Effector memory CD8-positive, alpha-beta T cell (primary cell): Measurements from ENCODE around the gene FAM120A.

ENCODE experiments used
- ATAC-seq: fragments of 150-1000 bp; cut with Tn5 transposase; replicated peaks from 2 replicates; pipeline ENCODE4 v1.10.0; 2021; ENCODE audit warnings: mild to moderate bottlenecking, moderate library complexity
- DNase-seq, 3 experiments: peaks; one replicate each; pipeline ENCODE4 v3.0.0; 2021
- H3K27ac Mint-ChIP-seq, 2 donors: one replicate each; pipeline ENCODE4 v1.8.0; 2022; ENCODE audit warnings: mild to moderate bottlenecking in 2 of 2, mixed read lengths in 2 of 2, moderate library complexity in 2 of 2
- H3K27me3 Mint-ChIP-seq, 2 donors: one replicate each; pipeline ENCODE4 v1.8.0; 2022; ENCODE audit warnings: mixed read lengths in 2 of 2
- H3K36me3 Mint-ChIP-seq: one replicate; pipeline ENCODE4 v1.8.0; 2022; ENCODE audit warnings: mild to moderate bottlenecking, moderate library complexity, mixed read lengths; ENCODE audit not compliant: insufficient read depth
- H3K4me1 Mint-ChIP-seq, 2 donors: one replicate each; pipeline ENCODE4 v1.8.0; 2022; ENCODE audit warnings: low read depth in 2 of 2, mixed read lengths in 2 of 2
- H3K4me3 Mint-ChIP-seq, 2 donors: one replicate each; pipeline ENCODE4 v1.8.0; 2022; ENCODE audit warnings: mild to moderate bottlenecking in 2 of 2, mixed read lengths in 2 of 2, moderate library complexity in 2 of 2
- H3K9me3 Mint-ChIP-seq, 2 donors: one replicate each; pipeline ENCODE4 v1.8.0; 2022; ENCODE audit warnings: mixed read lengths in 2 of 2

FAM120A gene

GRCh38 chr9:93613791-93614190, 162.3 kb downstream of the FAM120A start:
- peaks cover 7 to 10% of the 10 kb centered on the region in 2 donors for H3K9me3 Mint-ChIP-seq
- H3K27ac Mint-ChIP-seq = no peak overlapping the region
- H3K4me1 Mint-ChIP-seq = peaks cover 14 to 23% of the 10 kb centered on the region in 2 donors
- no peak overlapping the region for H3K4me3 Mint-ChIP-seq
- ATAC-seq (no peak), DNase-seq (no peak)
- no peaks in the 10 kb centered on the region for H3K36me3 Mint-ChIP-seq
- no peaks in the 10 kb centered on the region for H3K27me3 Mint-ChIP-seq

DNA sequence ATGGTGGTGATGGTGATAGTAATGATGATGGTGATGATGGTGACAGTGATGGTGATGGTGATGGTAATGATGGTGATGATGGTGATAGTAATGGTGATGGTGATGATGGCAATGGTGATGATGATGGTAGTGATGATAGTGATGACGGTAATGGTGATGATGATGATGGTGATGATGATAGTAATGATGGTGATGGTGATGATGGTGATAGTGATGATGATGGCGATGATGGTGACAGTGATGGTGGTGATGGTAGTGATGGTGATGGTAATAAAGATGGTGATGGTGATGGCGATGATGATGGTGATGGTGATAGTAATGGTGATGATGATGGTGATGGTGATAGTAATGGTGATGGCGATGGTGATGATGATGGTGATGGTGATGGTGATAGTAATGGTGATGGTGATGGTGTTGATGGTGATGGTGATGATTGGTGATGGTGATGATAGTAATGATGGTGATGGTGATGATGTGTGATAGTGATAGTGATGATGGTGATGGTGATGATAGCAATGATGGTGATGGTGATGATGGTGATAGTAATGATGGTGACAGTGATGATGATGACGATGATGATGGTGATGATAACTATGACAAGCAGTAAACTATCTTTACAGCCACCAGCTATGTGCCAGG, 163.5 kb downstream of the FAM120A start:
- no peaks in the 10 kb centered on the region for H3K36me3 Mint-ChIP-seq
- DNase-seq = no peak

More for the DNA sequence above, 163.5 kb downstream of the FAM120A start:
- Mint-ChIP-seq H3K4me1 (peaks cover 16 to 25% of the 10 kb centered on the region in 2 donors), H3K9me3 (peaks cover 4 to 5% of the 10 kb centered on the region in 2 donors), H3K27me3 (no peaks in the 10 kb centered on the region), H3K4me3 (no peak overlapping the region), H3K27ac (no peak overlapping the region)
- ATAC-seq = no peak
